NT2/D1 (cell line): Measurements from ENCODE around the gene MAP3K8.

Source experiments
- YY1 ChIP-seq: IDR thresholded peaks from 2 replicates; pipeline ENCODE4 v1.6.1; 2011; ENCODE audit not compliant: insufficient read length, insufficient read depth
- ZNF274 ChIP-seq: IDR thresholded peaks from 2 replicates; pipeline ENCODE4 v1.6.1; 2011; ENCODE audit warnings: mild to moderate bottlenecking, low read depth, low read length

DNA sequence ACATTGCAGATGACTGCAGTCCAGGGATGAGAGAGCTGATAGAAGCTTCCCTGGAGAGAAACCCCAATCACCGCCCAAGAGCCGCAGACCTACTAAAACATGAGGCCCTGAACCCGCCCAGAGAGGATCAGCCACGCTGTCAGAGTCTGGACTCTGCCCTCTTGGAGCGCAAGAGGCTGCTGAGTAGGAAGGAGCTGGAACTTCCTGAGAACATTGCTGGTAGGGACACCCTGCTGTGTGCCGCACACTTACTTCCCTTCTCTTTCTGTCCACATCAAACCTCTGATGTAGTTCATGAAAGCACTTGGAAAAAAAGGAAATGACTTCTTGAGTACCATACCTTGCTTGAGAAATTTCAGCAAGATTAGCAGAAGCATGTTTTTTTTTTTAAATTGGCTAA, 25.3 kb downstream of the MAP3K8 start:
- no peak for TF ChIP-seq ZNF274
- TF ChIP-seq YY1 = no peak
